IMR-90 (cell line): ENCODE data around the gene RPS6KA6. TPM values are rescaled to one million over a fixed set of nuclear protein-coding genes. Genes with fewer than 3 reads are reported as not detected.

Experiments
- ATAC-seq: fragments of 200-7000 bp; cut with Tn5 transposase; 2 replicates; pipeline ENCODE4 v1.9.1; 2020; ENCODE audit warnings: low read depth, mild to moderate bottlenecking, moderate library complexity
- BruUV-seq: library from RNA; stranded (reverse); fragments of 400-500 nt; replicated peaks from 2 replicates; lab custom pipeline; 2021; lab: Mats Ljungman, UMichigan
- CTCF ChIA-PET: fragments of 300-600 bp; formaldehyde crosslinking; extraction: SDS; loops from one replicate; lab custom pipeline; 2021; ENCODE audit warnings: antibody characterized with exemption; lab: Yijun Ruan, JAX
- POLR2A ChIA-PET: fragments of 300-600 bp; sonication (Branson Sonifier 250); formaldehyde crosslinking; loops from one replicate; lab custom pipeline; 2022; ENCODE audit warnings: antibody characterized with exemption; ENCODE audit not compliant: unreplicated experiment; lab: Charles Lee
- DNase-seq: peaks from one replicate; pipeline ENCODE4 v3.0.0; 2013
- H2AFZ ChIP-seq: replicated peaks from 2 replicates; pipeline ENCODE3; 2013; ENCODE audit warnings: low read length, mild to moderate bottlenecking; ENCODE audit not compliant: poor library complexity
- H2AK5ac ChIP-seq: 2 replicates; pipeline ENCODE4 v1.6.1; 2013; ENCODE audit warnings: low read depth, low read length, inconsistent platforms
- H2AK9ac ChIP-seq: replicated peaks from 2 replicates; pipeline ENCODE3; 2013; ENCODE audit warnings: mild to moderate bottlenecking, low read depth, low read length, moderate library complexity; ENCODE audit not compliant: poor library complexity
- H2BK120ac ChIP-seq: 2 replicates; pipeline ENCODE4 v1.6.1; 2013; ENCODE audit warnings: low read depth, low read length, inconsistent platforms
- H2BK15ac ChIP-seq: 3 replicates; pipeline ENCODE4 v1.6.1; 2013; ENCODE audit warnings: low read depth, low read length, inconsistent platforms
- H2BK20ac ChIP-seq: 2 replicates; pipeline ENCODE4 v1.6.1; 2013; ENCODE audit warnings: low read depth, mild to moderate bottlenecking, inconsistent platforms, low read length, moderate library complexity
- H2BK5ac ChIP-seq: 2 replicates; pipeline ENCODE4 v1.6.1; 2013; ENCODE audit warnings: mild to moderate bottlenecking, low read depth, low read length, inconsistent platforms; ENCODE audit not compliant: poor library complexity, severe bottlenecking
- H3K14ac ChIP-seq: replicated peaks from 2 replicates; pipeline ENCODE4 v1.6.1; 2013; ENCODE audit warnings: low read depth, low read length, inconsistent platforms
- H3K18ac ChIP-seq: 2 replicates; pipeline ENCODE4 v1.6.1; 2013; ENCODE audit warnings: low read depth, low read length, control low read depth
- H3K23ac ChIP-seq: 2 replicates; pipeline ENCODE4 v1.6.1; 2013; ENCODE audit warnings: low read depth, low read length, inconsistent platforms
- H3K27ac ChIP-seq: 2 replicates; pipeline ENCODE4 v1.5.1; 2013; ENCODE audit warnings: mild to moderate bottlenecking, control low read depth, low read length; ENCODE audit not compliant: insufficient read depth
- H3K27me3 ChIP-seq: 2 replicates; pipeline ENCODE4 v1.6.1; 2013; ENCODE audit warnings: low read length; ENCODE audit not compliant: control insufficient read depth, insufficient read depth
- H3K36me3 ChIP-seq: 2 replicates; pipeline ENCODE4 v1.6.1; 2013; ENCODE audit warnings: low read length, mixed read lengths; ENCODE audit not compliant: control insufficient read depth, insufficient read depth
- H3K4ac ChIP-seq: 2 replicates; pipeline ENCODE4 v1.6.1; 2013; ENCODE audit warnings: low read depth, low read length, inconsistent platforms
- H3K4me1 ChIP-seq: 2 replicates; pipeline ENCODE4 v1.6.1; 2013; ENCODE audit warnings: low read length, mixed read lengths; ENCODE audit not compliant: control insufficient read depth, insufficient read depth
- H3K4me2 ChIP-seq: 2 replicates; pipeline ENCODE4 v1.6.1; 2013; ENCODE audit warnings: low read depth, mild to moderate bottlenecking, control low read depth, low read length, moderate library complexity
- H3K4me3 ChIP-seq: 2 replicates; pipeline ENCODE4 v1.5.1; 2013; ENCODE audit warnings: low read depth, mild to moderate bottlenecking, control low read depth, low read length, moderate library complexity; ENCODE audit not compliant: insufficient read depth
- H3K56ac ChIP-seq: 2 replicates; pipeline ENCODE4 v1.6.1; 2013; ENCODE audit warnings: low read length, inconsistent platforms; ENCODE audit not compliant: insufficient read depth; ENCODE audit errors: extremely low read depth
- H3K79me1 ChIP-seq, 2 experiments: 2 replicates each; pipeline ENCODE4 v1.6.1; 2013; ENCODE audit warnings: low read length in 2 of 2, inconsistent platforms in 1 of 2, low read depth in 1 of 2
- H3K9ac ChIP-seq: 2 replicates; pipeline ENCODE4 v1.6.1; 2013; ENCODE audit warnings: low read depth, low read length, control low read depth
- H3K9me1 ChIP-seq: 2 replicates; pipeline ENCODE4 v1.6.1; 2013; ENCODE audit warnings: low read length, inconsistent platforms; ENCODE audit not compliant: insufficient read depth
- H3K9me3 ChIP-seq: 2 replicates; pipeline ENCODE4 v1.6.1; 2013; ENCODE audit warnings: low read length; ENCODE audit not compliant: control insufficient read depth, insufficient read depth
- H4K20me1 ChIP-seq: 2 replicates; pipeline ENCODE4 v1.6.1; 2013; ENCODE audit warnings: low read length, inconsistent platforms; ENCODE audit not compliant: insufficient read depth
- H4K5ac ChIP-seq: 2 replicates; pipeline ENCODE4 v1.6.1; 2013; ENCODE audit warnings: mild to moderate bottlenecking, low read depth, low read length, control low read depth
- H4K8ac ChIP-seq, 2 experiments: 2 replicates each; pipeline ENCODE4 v1.6.1; 2013; ENCODE audit warnings: low read depth in 2 of 2, low read length in 2 of 2, control low read depth in 1 of 2, inconsistent platforms in 1 of 2
- H4K91ac ChIP-seq: 2 replicates; pipeline ENCODE4 v1.6.1; 2013; ENCODE audit warnings: low read depth, low read length, inconsistent platforms; ENCODE audit not compliant: insufficient read depth
- BHLHE40 ChIP-seq: fragments of 150-350 bp; IDR thresholded peaks from 2 replicates; pipeline ENCODE4 v1.6.1; 2016; ENCODE audit warnings: mild to moderate bottlenecking, low read depth, low read length
- CEBPB ChIP-seq: IDR thresholded peaks from 2 replicates; pipeline ENCODE4 v1.6.1; 2012; ENCODE audit warnings: low read depth, low read length, improper control_type of control experiment
- CTCF ChIP-seq: conservative IDR thresholded peaks from 2 replicates; pipeline ENCODE4 v1.5.1; 2012; ENCODE audit warnings: mild to moderate bottlenecking, low read depth, low read length, improper control_type of control experiment
- ELK1 ChIP-seq: fragments of 150-350 bp; IDR thresholded peaks from 2 replicates; pipeline ENCODE4 v1.6.1; 2016; ENCODE audit warnings: low read depth, mild to moderate bottlenecking, low read length, moderate library complexity, borderline replicate concordance
- MAFK ChIP-seq: IDR thresholded peaks from 2 replicates; pipeline ENCODE4 v1.6.1; 2012; ENCODE audit warnings: low read depth, low read length, improper control_type of control experiment
- MAZ ChIP-seq: IDR thresholded peaks from 2 replicates; pipeline ENCODE4 v1.6.1; 2012; ENCODE audit warnings: low read depth, mild to moderate bottlenecking, low read length, improper control_type of control experiment, moderate library complexity, borderline replicate concordance
- MXI1 ChIP-seq: IDR thresholded peaks from 2 replicates; pipeline ENCODE4 v1.6.1; 2012; ENCODE audit warnings: low read depth, mild to moderate bottlenecking, low read length, moderate library complexity, borderline replicate concordance
- POLR2A ChIP-seq: IDR thresholded peaks from 2 replicates; pipeline ENCODE4 v1.6.1; 2012; ENCODE audit warnings: mild to moderate bottlenecking, low read depth, low read length
- RAD21 ChIP-seq: IDR thresholded peaks from 2 replicates; pipeline ENCODE4 v1.6.1; 2012; ENCODE audit warnings: low read length, improper control_type of control experiment
- RFX5 ChIP-seq: IDR thresholded peaks from 2 replicates; pipeline ENCODE4 v1.8.0; 2012; ENCODE audit warnings: low read depth, mild to moderate bottlenecking, low read length, moderate library complexity
- SMC3 ChIP-seq: fragments of 150-350 bp; IDR thresholded peaks from 2 replicates; pipeline ENCODE4 v1.6.1; 2016; ENCODE audit warnings: low read depth, mild to moderate bottlenecking, antibody characterized with exemption, low read length, moderate library complexity
- USF2 ChIP-seq: fragments of 150-350 bp; IDR thresholded peaks from 2 replicates; pipeline ENCODE4 v1.6.1; 2017; ENCODE audit warnings: mild to moderate bottlenecking, antibody characterized with exemption, low read length, low read depth
- dilution Hi-C: fragments of 300-500 bp; cut with HindIII; formaldehyde crosslinking; loops from one replicate; pipeline ENCODE4 v1.14.3; 2018; ENCODE audit warnings: low sequenced_read_pairs; ENCODE audit not compliant: unreplicated experiment
- in situ Hi-C: fragments of 300-500 bp; cut with MboI; formaldehyde crosslinking; loops from 3 replicates; pipeline ENCODE4 v1.14.3; 2019; ENCODE audit warnings: low sequenced_read_pairs, inconsistent platforms, mixed read lengths
- intact Hi-C: fragments of 100-400 bp; cut with micrococcal nuclease; formaldehyde crosslinking; loops from 2 replicates; pipeline ENCODE4 v1.10.0; 2022
- polyA plus RNA-seq, 3 experiments: library from polyadenylated mRNA; depleted of rRNA; stranded (reverse); fragments of >200 nt; gene quantifications; 2 replicates each; pipeline ENCODE4 v1.2.3, GENCODE V29; 2012; ENCODE audit warnings: low replicate concordance in 1 of 3
- total RNA-seq: library from RNA; depleted of rRNA; stranded (reverse); fragments of >200 nt; gene quantifications from 2 replicates; pipeline ENCODE4 v1.2.3, GENCODE V29; 2012

Gene RPS6KA6
- total and polyA plus RNA-seq, 2 of the 4 experiments (the other 2 are of a cell fraction): 3.6 to 6.8 TPM

GRCh38 chrX:84224741-84225140, 36.7 kb upstream of the RPS6KA6 start (continued):
- no peak for TF ChIP-seq CTCF
- no peak for TF ChIP-seq CEBPB
- no peak for TF ChIP-seq RAD21
- TF ChIP-seq SMC3: no peak

GRCh38 chrX:84223261-84223660, 35.3 kb upstream of the RPS6KA6 start:
- H2BK5ac ChIP-seq: no peak overlapping the region
- no peak overlapping the region for H3K27ac ChIP-seq
- H3K9ac ChIP-seq: no peak overlapping the region
- no peak overlapping the region for H3K23ac ChIP-seq
- no peak overlapping the region for H2BK20ac ChIP-seq
- BruUV-seq: no TSS peak
- ATAC-seq: no peak
- no peak overlapping the region for H4K91ac ChIP-seq
- no peaks in the 10 kb centered on the region for H3K79me1 ChIP-seq
- no peak overlapping the region for H4K5ac ChIP-seq
- H2AFZ ChIP-seq: no peak overlapping the region
- no peak overlapping the region for H3K4ac ChIP-seq
- H4K20me1 ChIP-seq: no peaks in the 10 kb centered on the region
- no peaks in the 10 kb centered on the region for H3K9me1 ChIP-seq
- H2BK15ac ChIP-seq: no peak overlapping the region
- TF ChIP-seq SMC3 (no peak), CTCF (no peak), BHLHE40 (no peak), RFX5 (no peak), MXI1 (no peak), ELK1 (no peak), USF2 (no peak), MAZ (no peak), MAFK (no peak), POLR2A (no peak)
- H3K18ac ChIP-seq: no peak overlapping the region
- H3K4me1 ChIP-seq: no peaks in the 10 kb centered on the region
- in situ Hi-C loops: no loop called here
- no peak overlapping the region for H2AK5ac ChIP-seq
- dilution Hi-C loops: no loop called here
- no peak overlapping the region for H4K8ac ChIP-seq
- no peak overlapping the region for H3K56ac ChIP-seq
- ChIA-PET POLR2A (no interaction called here), CTCF (no interaction called here)
- no peak for DNase-seq
- no peak overlapping the region for H2BK120ac ChIP-seq
- H3K4me3 ChIP-seq: no peak overlapping the region
- no peak overlapping the region for H3K4me2 ChIP-seq
- H3K36me3 ChIP-seq: no peaks in the 10 kb centered on the region
- H3K9me3 ChIP-seq: no peaks in the 10 kb centered on the region
- intact Hi-C loops: no loop called here
- no peaks in the 10 kb centered on the region for H3K27me3 ChIP-seq
- no peak overlapping the region for H2AK9ac ChIP-seq
- H3K14ac ChIP-seq: no peak overlapping the region
